ENCODE data around the gene SLAMF7.

The SLAMF7 gene

GRCh38 chr1:160755911-160756848, 17.1 kb downstream of the SLAMF7 start:
- H3K4me3 ChIP-seq (ENCODE audit: low read length), result no peak overlapping the region
- H3K36me3 ChIP-seq (ENCODE audit: control insufficient read depth, insufficient read depth, low read length), result no peaks in the 10 kb centered on the region
- no peaks in the 10 kb centered on the region for H3K4me1 ChIP-seq (ENCODE audit: control insufficient read depth, insufficient read depth, low read length)
- H3K27me3 ChIP-seq (ENCODE audit: control insufficient read depth, insufficient read depth, low read length), result no peaks in the 10 kb centered on the region
- no peak for DNase-seq (ENCODE audit: low read depth, low spot score)
- no peak overlapping the region for H3K27ac ChIP-seq (ENCODE audit: low read length)
- H3K9me3 ChIP-seq (ENCODE audit: control insufficient read depth, insufficient read depth, low read length), result no peaks in the 10 kb centered on the region
- WGBS (ENCODE audit: insufficient coverage, insufficient read length), result no CpG with 5 or more reads among the region's 5 CpGs

GRCh38 chr1:160756849-160757201, 17.8 kb downstream of the SLAMF7 start:
- no peak for DNase-seq (ENCODE audit: low read depth, low spot score)
- no peaks in the 10 kb centered on the region for H3K4me1 ChIP-seq (ENCODE audit: control insufficient read depth, insufficient read depth, low read length)
- no peaks in the 10 kb centered on the region for H3K9me3 ChIP-seq (ENCODE audit: control insufficient read depth, insufficient read depth, low read length)
- H3K36me3 ChIP-seq (ENCODE audit: control insufficient read depth, insufficient read depth, low read length), result no peaks in the 10 kb centered on the region
- no CpG with 5 or more reads among the region's 2 CpGs for WGBS (ENCODE audit: insufficient coverage, insufficient read length)
- no peak overlapping the region for H3K27ac ChIP-seq (ENCODE audit: low read length)
- no peaks in the 10 kb centered on the region for H3K27me3 ChIP-seq (ENCODE audit: control insufficient read depth, insufficient read depth, low read length)
- H3K4me3 ChIP-seq (ENCODE audit: low read length), result no peak overlapping the region

DNA sequence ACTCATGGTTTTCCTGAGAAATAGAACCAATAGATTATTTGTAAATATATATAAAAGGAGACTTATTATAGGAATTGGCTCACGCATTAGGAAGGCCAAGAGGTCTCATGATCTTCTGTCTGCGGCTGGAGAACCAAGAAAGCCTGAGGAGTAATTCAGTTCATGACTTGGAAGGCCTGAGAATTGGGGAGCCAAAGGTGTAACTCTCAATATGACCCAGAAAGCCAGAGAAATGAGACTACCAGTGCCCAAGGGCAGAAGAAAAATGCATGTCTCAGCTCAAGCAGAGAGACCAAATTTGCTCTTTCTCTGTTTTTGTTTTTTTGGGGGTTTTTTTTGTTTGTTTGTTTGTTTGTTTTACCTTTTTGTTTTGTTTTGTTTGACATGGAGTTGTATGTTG, 19.5 kb downstream of the SLAMF7 start:
- no peaks in the 10 kb centered on the region for H3K9me3 ChIP-seq (ENCODE audit: control insufficient read depth, insufficient read depth, low read length)
- no peak overlapping the region for H3K4me3 ChIP-seq (ENCODE audit: low read length)
- no peak for DNase-seq (ENCODE audit: low read depth, low spot score)
- H3K27ac ChIP-seq (ENCODE audit: low read length), result no peak overlapping the region
- no peaks in the 10 kb centered on the region for H3K36me3 ChIP-seq (ENCODE audit: control insufficient read depth, insufficient read depth, low read length)
- H3K27me3 ChIP-seq (ENCODE audit: control insufficient read depth, insufficient read depth, low read length), result no peaks in the 10 kb centered on the region
- H3K4me1 ChIP-seq (ENCODE audit: control insufficient read depth, insufficient read depth, low read length), result no peaks in the 10 kb centered on the region
- WGBS (ENCODE audit: insufficient coverage, insufficient read length), result no CpG with 5 or more reads among the region's 2 CpGs

- no peak for DNase-seq (ENCODE audit: low read depth, low spot score)
- Histone ChIP-seq H3K4me1 (ENCODE audit: control insufficient read depth, insufficient read depth, low read length) (no peaks in the 10 kb centered on the region), H3K9me3 (ENCODE audit: control insufficient read depth, insufficient read depth, low read length) (no peaks in the 10 kb centered on the region), H3K36me3 (ENCODE audit: control insufficient read depth, insufficient read depth, low read length) (no peaks in the 10 kb centered on the region), H3K27ac (ENCODE audit: low read length) (no peak overlapping the region), H3K4me3 (ENCODE audit: low read length) (no peak overlapping the region), H3K27me3 (ENCODE audit: control insufficient read depth, insufficient read depth, low read length) (no peaks in the 10 kb centered on the region)
Observed at GRCh38 chr1:160759740-160760139, 20.7 kb downstream of the SLAMF7 start.

GRCh38 chr1:160761046-160761445, 22.0 kb downstream of the SLAMF7 start:
- no CpG with 5 or more reads among the region's 4 CpGs for WGBS (ENCODE audit: insufficient coverage, insufficient read length)
- no peak overlapping the region for H3K27ac ChIP-seq (ENCODE audit: low read length)
- no peaks in the 10 kb centered on the region for H3K4me1 ChIP-seq (ENCODE audit: control insufficient read depth, insufficient read depth, low read length)
- DNase-seq (ENCODE audit: low read depth, low spot score), result no peak
- no peaks in the 10 kb centered on the region for H3K36me3 ChIP-seq (ENCODE audit: control insufficient read depth, insufficient read depth, low read length)
- no peak overlapping the region for H3K4me3 ChIP-seq (ENCODE audit: low read length)
- H3K9me3 ChIP-seq (ENCODE audit: control insufficient read depth, insufficient read depth, low read length), result no peaks in the 10 kb centered on the region
- no peaks in the 10 kb centered on the region for H3K27me3 ChIP-seq (ENCODE audit: control insufficient read depth, insufficient read depth, low read length)

DNA sequence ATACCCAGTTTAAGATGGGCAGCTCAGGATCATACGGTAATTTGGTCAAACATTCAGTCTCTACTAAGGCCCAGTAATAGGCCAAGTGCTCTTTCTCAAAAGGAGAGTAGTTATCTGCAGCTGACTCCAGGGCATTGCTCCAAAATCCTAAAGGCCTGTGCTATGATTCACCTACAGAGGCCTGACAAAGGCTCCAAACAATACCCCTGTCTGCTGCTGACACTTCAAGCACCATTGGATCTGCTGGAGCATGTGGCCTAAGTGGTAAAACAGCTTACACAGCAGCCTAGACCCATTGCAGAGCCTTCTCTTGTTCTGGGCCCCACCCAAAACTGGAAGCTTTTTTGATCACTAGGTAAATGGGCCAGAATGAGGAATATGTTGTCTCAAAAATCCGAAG, 22.8 kb downstream of the SLAMF7 start:
- DNase-seq (ENCODE audit: low read depth, low spot score), result no peak
- Histone ChIP-seq H3K4me1 (ENCODE audit: control insufficient read depth, insufficient read depth, low read length) (no peaks in the 10 kb centered on the region), H3K4me3 (ENCODE audit: low read length) (no peak overlapping the region), H3K36me3 (ENCODE audit: control insufficient read depth, insufficient read depth, low read length) (no peaks in the 10 kb centered on the region), H3K27me3 (ENCODE audit: control insufficient read depth, insufficient read depth, low read length) (no peaks in the 10 kb centered on the region), H3K9me3 (ENCODE audit: control insufficient read depth, insufficient read depth, low read length) (no peaks in the 10 kb centered on the region), H3K27ac (ENCODE audit: low read length) (no peak overlapping the region)
- no CpG with 5 or more reads among the region's 2 CpGs for WGBS (ENCODE audit: insufficient coverage, insufficient read length)

- Histone ChIP-seq H3K9me3 (ENCODE audit: control insufficient read depth, insufficient read depth, low read length) (no peaks in the 10 kb centered on the region), H3K4me1 (ENCODE audit: control insufficient read depth, insufficient read depth, low read length) (no peaks in the 10 kb centered on the region), H3K27ac (ENCODE audit: low read length) (no peak overlapping the region), H3K4me3 (ENCODE audit: low read length) (no peak overlapping the region), H3K36me3 (ENCODE audit: control insufficient read depth, insufficient read depth, low read length) (no peaks in the 10 kb centered on the region), H3K27me3 (ENCODE audit: control insufficient read depth, insufficient read depth, low read length) (no peaks in the 10 kb centered on the region)
- no peak for DNase-seq (ENCODE audit: low read depth, low spot score)
- WGBS (ENCODE audit: insufficient coverage, insufficient read length), result no CpG with 5 or more reads among the region's 3 CpGs
Observed at GRCh38 chr1:160763993-160764392, 24.9 kb downstream of the SLAMF7 start.

GRCh38 chr1:160767395-160768294, 28.6 kb downstream of the SLAMF7 start:
- no peaks in the 10 kb centered on the region for H3K36me3 ChIP-seq (ENCODE audit: control insufficient read depth, insufficient read depth, low read length)
- H3K9me3 ChIP-seq (ENCODE audit: control insufficient read depth, insufficient read depth, low read length), result no peaks in the 10 kb centered on the region
- H3K4me3 ChIP-seq (ENCODE audit: low read length), result no peak overlapping the region
- no peaks in the 10 kb centered on the region for H3K4me1 ChIP-seq (ENCODE audit: control insufficient read depth, insufficient read depth, low read length)
- no peak overlapping the region for H3K27ac ChIP-seq (ENCODE audit: low read length)
- DNase-seq (ENCODE audit: low read depth, low spot score), result no peak
- no CpG with 5 or more reads among the region's 8 CpGs for WGBS (ENCODE audit: insufficient coverage, insufficient read length)
- H3K27me3 ChIP-seq (ENCODE audit: control insufficient read depth, insufficient read depth, low read length), result no peaks in the 10 kb centered on the region

DNA sequence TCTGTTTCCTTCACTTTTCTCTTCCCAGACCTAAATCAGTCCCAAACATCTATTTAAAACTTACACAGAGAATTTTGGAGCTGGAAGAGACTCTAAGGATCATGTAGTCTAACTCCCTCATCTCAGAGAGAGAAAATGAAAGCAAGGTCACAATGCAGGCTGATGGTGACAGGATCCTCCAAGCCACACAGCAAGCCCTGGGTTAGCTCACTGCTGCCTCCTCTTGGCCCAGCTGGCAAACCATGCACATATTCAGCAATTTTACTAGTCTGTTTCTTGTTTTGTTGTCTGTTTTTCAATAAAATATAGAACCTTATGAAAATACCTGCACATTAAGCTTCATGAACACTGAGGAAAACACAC, 29.2 kb downstream of the SLAMF7 start:
- Histone ChIP-seq H3K4me3 (ENCODE audit: low read length) (no peak overlapping the region), H3K9me3 (ENCODE audit: control insufficient read depth, insufficient read depth, low read length) (no peaks in the 10 kb centered on the region), H3K4me1 (ENCODE audit: control insufficient read depth, insufficient read depth, low read length) (no peaks in the 10 kb centered on the region), H3K36me3 (ENCODE audit: control insufficient read depth, insufficient read depth, low read length) (no peaks in the 10 kb centered on the region), H3K27ac (ENCODE audit: low read length) (no peak overlapping the region), H3K27me3 (ENCODE audit: control insufficient read depth, insufficient read depth, low read length) (no peaks in the 10 kb centered on the region)
- DNase-seq (ENCODE audit: low read depth, low spot score), result no peak

DNA sequence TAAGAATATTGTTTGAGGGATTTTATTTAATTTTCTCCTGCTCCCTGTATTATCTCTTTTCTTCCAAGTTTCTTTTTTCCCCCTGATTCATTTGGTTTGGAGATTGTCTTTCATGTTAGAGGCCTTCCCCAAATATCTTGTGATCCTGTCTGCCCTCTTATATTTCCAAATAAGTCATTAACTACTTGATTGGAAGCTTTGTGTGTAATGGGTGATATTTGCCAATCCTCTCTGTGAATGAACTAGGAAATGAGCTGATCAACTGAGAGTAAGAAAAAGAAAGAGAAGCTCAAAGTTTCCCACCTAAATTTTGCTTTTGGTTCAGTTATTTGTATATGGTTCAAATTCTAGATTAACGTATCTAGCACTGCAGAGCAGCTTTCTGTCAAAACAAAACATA, 33.3 kb downstream of the SLAMF7 start:
- Histone ChIP-seq H3K9me3 (ENCODE audit: control insufficient read depth, insufficient read depth, low read length) (no peaks in the 10 kb centered on the region), H3K27ac (ENCODE audit: low read length) (no peak overlapping the region), H3K4me1 (ENCODE audit: control insufficient read depth, insufficient read depth, low read length) (no peaks in the 10 kb centered on the region), H3K4me3 (ENCODE audit: low read length) (no peak overlapping the region), H3K27me3 (ENCODE audit: control insufficient read depth, insufficient read depth, low read length) (no peaks in the 10 kb centered on the region), H3K36me3 (ENCODE audit: control insufficient read depth, insufficient read depth, low read length) (no peaks in the 10 kb centered on the region)
- no peak for DNase-seq (ENCODE audit: low read depth, low spot score)
- WGBS (ENCODE audit: insufficient coverage, insufficient read length), result no CpG with 5 or more reads among the region's 1 CpG
